Erythroblast (primary cell): Measurements from ENCODE around the gene GJB2.

Experiments used
- GATA1 ChIP-seq: IDR thresholded peaks from 2 replicates; pipeline ENCODE4 v1.6.1; 2011; ENCODE audit warnings: low read depth, mild to moderate bottlenecking, control low read depth, low read length, moderate library complexity
- POLR2A ChIP-seq: IDR thresholded peaks from 2 replicates; pipeline ENCODE4 v1.6.1; 2011; ENCODE audit warnings: mild to moderate bottlenecking, low read length

DNA sequence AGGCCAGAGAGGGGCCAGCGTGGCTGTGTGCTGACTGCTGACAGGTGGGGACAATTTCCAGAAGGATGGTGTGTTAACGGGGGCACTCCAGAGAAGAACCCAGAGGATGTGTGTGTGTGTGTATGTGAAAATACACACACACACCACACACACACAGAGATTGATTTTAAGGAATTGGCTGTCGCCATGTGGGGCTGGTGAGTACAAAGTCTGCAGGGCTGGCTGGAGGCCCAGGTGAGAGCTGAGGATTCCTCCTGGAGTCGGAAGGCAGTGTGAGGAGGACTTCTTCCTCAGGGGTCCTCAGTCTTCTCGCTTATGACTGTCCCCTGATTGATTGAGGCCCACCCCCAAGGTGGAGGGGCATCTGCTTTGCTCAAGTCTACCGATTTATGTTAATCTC, 47.0 kb upstream of the GJB2 start:
- TF ChIP-seq POLR2A (no peak), GATA1 (no peak)
